Panc1 (cell line): Measurements from ENCODE around the gene C1QTNF1. TPM values are rescaled to one million over a fixed set of nuclear protein-coding genes. Genes with fewer than 3 reads are reported as not detected.

Experiments
- ATAC-seq: fragments of 200-7000 bp; cut with Tn5 transposase; 2 replicates; pipeline ENCODE4 v1.9.1; 2020; ENCODE audit warnings: mild to moderate bottlenecking, moderate library complexity
- BruUV-seq: library from RNA; stranded (reverse); fragments of 400-500 nt; replicated peaks from 2 replicates; lab custom pipeline; 2021; lab: Mats Ljungman, UMichigan
- CTCF ChIA-PET: fragments of 300-600 bp; sonication (Branson Sonifier 250); formaldehyde crosslinking; loops from one replicate; lab custom pipeline; 2022; ENCODE audit warnings: antibody characterized with exemption; lab: Charles Lee
- POLR2A ChIA-PET: fragments of 300-600 bp; sonication (Branson Sonifier 250); formaldehyde crosslinking; loops from one replicate; lab custom pipeline; 2022; ENCODE audit warnings: antibody characterized with exemption; lab: Charles Lee
- DNase-seq: peaks from one replicate; pipeline ENCODE4 v3.0.0-alpha.2; 2010; ENCODE audit warnings: low read depth, low spot score
- H3K27ac ChIP-seq: 2 replicates; pipeline ENCODE4 v1.5.1; 2011; ENCODE audit warnings: mild to moderate bottlenecking, low read length, inconsistent platforms
- H3K27me3 ChIP-seq: fragments of 200-500 bp; sonication (Bioruptor generic); 2 replicates; pipeline ENCODE4 v1.6.0; 2014; ENCODE audit warnings: low read length, inconsistent platforms; ENCODE audit not compliant: control insufficient read depth, insufficient read depth
- H3K36me3 ChIP-seq: fragments of 200-500 bp; sonication (Bioruptor generic); 2 replicates; pipeline ENCODE4 v1.5.1; 2014; ENCODE audit warnings: inconsistent platforms, mild to moderate bottlenecking, low read length, moderate library complexity; ENCODE audit not compliant: control insufficient read depth, insufficient read depth
- H3K4me1 ChIP-seq: 2 replicates; pipeline ENCODE4 v1.5.1; 2011; ENCODE audit warnings: inconsistent platforms, mild to moderate bottlenecking, low read length, moderate library complexity; ENCODE audit not compliant: control insufficient read depth, insufficient read depth
- H3K4me3 ChIP-seq, 2 experiments: 2 replicates each; pipeline ENCODE4 v1.5.1; 2011 to 2012; ENCODE audit warnings: low read depth in 2 of 2, low read length in 2 of 2, mild to moderate bottlenecking in 2 of 2, inconsistent platforms in 1 of 2, moderate library complexity in 1 of 2
- H3K9me3 ChIP-seq: fragments of 200-500 bp; sonication (Bioruptor generic); 2 replicates; pipeline ENCODE4 v1.5.1; 2014; ENCODE audit warnings: low read depth, mild to moderate bottlenecking, inconsistent platforms, low read length, moderate library complexity; ENCODE audit not compliant: control insufficient read depth, insufficient read depth
- POLR2AphosphoS5 ChIP-seq: IDR thresholded peaks from 2 replicates; pipeline ENCODE4 v1.6.1; 2012; ENCODE audit warnings: mild to moderate bottlenecking, low read depth, low read length, moderate library complexity
- SIN3A ChIP-seq: IDR thresholded peaks from 2 replicates; pipeline ENCODE4 v1.6.1; 2012; ENCODE audit warnings: low read depth, mild to moderate bottlenecking, low read length, moderate library complexity, borderline replicate concordance; ENCODE audit not compliant: insufficient read depth
- TCF7L2 ChIP-seq: IDR thresholded peaks from 2 replicates; pipeline ENCODE4 v1.6.1; 2011; ENCODE audit warnings: mild to moderate bottlenecking, low read depth, low read length, inconsistent platforms
- in situ Hi-C: cut with HindIII; loops from 2 replicates; pipeline ENCODE4 v1.10.0; 2016; ENCODE audit warnings: low sequenced_read_pairs, low pct_unique_long_range_greater_than_20kb
- intact Hi-C: fragments of 100-400 bp; cut with micrococcal nuclease; formaldehyde crosslinking; loops from one replicate; pipeline ENCODE4 v1.10.0; 2022; ENCODE audit not compliant: unreplicated experiment
- total RNA-seq: library from RNA; stranded (reverse); gene quantifications from one replicate; pipeline ENCODE4 v1.2.1, GENCODE V29; 2021; ENCODE audit not compliant: unreplicated experiment
- TF ChIP-seq, protein P1 (sequence below): fragments of 450-650 bp; IDR thresholded peaks from 2 replicates; pipeline ENCODE4 v1.5.1; 2017; ENCODE audit warnings: mild to moderate bottlenecking
- TF ChIP-seq, protein P2 (sequence below), 2 experiments: IDR thresholded peaks; 2 replicates each; pipeline ENCODE4 v1.6.1; 2011 to 2012; ENCODE audit warnings: low read depth in 2 of 2, control low read depth in 1 of 2, low read length in 1 of 2, mild to moderate bottlenecking in 1 of 2, moderate library complexity in 1 of 2; ENCODE audit not compliant: insufficient read depth in 1 of 2

C1QTNF1 gene
- total RNA-seq, 1 experiment from 2014 or later: 1.5 TPM

DNA sequence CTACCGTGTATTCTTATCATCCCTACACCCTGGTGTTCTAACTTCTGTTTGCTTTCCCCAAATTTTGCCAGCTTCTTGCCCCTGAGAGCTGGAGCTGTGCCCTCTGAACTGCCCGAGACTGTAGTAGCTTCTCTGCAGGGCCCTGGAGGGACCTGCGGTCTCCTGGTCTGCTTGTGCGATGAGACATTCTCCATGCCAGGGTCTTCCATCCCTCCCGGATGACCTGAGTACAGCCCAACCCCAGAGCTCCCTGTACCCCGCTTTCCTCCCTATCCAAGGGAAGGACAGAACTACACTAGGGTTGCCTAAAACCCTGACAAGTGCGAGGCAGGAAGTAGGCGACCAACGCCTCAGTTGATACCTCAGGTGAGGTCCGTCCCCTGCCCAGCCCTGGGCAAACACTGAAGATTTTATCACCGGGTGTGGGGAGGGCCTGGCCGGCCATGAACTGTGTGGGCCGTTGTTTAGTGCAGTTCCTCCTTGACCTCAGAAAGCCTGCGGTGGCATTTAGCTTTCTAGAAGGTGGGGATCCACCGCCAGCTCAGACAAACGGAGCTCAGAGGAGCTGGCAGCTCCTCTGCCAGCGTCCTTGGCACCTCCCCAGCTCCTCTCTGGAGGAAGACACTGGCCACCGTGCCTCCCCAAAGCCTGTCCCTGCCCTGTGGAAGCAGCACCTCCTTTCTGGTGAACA, 28.1 kb upstream of the C1QTNF1 start:
- BruUV-seq: no TSS peak
- H3K27me3 ChIP-seq: no peaks in the 10 kb centered on the region
- no peak overlapping the region for H3K27ac ChIP-seq
- in situ Hi-C loops (no loop called here), intact Hi-C loops (no loop called here)
- ChIA-PET POLR2A (no interaction called here), CTCF (interaction anchor here (0.6 kb wide), 1 partner anchor 63 kb away, joined by 3 read pairs; no protein-coding TSS in a partner anchor)
- no peaks in the 10 kb centered on the region for H3K9me3 ChIP-seq
- TF ChIP-seq SIN3A: no peak
- TF ChIP-seq POLR2AphosphoS5: no peak
- TF ChIP-seq, protein P1, sequence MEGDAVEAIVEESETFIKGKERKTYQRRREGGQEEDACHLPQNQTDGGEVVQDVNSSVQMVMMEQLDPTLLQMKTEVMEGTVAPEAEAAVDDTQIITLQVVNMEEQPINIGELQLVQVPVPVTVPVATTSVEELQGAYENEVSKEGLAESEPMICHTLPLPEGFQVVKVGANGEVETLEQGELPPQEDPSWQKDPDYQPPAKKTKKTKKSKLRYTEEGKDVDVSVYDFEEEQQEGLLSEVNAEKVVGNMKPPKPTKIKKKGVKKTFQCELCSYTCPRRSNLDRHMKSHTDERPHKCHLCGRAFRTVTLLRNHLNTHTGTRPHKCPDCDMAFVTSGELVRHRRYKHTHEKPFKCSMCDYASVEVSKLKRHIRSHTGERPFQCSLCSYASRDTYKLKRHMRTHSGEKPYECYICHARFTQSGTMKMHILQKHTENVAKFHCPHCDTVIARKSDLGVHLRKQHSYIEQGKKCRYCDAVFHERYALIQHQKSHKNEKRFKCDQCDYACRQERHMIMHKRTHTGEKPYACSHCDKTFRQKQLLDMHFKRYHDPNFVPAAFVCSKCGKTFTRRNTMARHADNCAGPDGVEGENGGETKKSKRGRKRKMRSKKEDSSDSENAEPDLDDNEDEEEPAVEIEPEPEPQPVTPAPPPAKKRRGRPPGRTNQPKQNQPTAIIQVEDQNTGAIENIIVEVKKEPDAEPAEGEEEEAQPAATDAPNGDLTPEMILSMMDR: no peak
- TF ChIP-seq, protein P2, sequence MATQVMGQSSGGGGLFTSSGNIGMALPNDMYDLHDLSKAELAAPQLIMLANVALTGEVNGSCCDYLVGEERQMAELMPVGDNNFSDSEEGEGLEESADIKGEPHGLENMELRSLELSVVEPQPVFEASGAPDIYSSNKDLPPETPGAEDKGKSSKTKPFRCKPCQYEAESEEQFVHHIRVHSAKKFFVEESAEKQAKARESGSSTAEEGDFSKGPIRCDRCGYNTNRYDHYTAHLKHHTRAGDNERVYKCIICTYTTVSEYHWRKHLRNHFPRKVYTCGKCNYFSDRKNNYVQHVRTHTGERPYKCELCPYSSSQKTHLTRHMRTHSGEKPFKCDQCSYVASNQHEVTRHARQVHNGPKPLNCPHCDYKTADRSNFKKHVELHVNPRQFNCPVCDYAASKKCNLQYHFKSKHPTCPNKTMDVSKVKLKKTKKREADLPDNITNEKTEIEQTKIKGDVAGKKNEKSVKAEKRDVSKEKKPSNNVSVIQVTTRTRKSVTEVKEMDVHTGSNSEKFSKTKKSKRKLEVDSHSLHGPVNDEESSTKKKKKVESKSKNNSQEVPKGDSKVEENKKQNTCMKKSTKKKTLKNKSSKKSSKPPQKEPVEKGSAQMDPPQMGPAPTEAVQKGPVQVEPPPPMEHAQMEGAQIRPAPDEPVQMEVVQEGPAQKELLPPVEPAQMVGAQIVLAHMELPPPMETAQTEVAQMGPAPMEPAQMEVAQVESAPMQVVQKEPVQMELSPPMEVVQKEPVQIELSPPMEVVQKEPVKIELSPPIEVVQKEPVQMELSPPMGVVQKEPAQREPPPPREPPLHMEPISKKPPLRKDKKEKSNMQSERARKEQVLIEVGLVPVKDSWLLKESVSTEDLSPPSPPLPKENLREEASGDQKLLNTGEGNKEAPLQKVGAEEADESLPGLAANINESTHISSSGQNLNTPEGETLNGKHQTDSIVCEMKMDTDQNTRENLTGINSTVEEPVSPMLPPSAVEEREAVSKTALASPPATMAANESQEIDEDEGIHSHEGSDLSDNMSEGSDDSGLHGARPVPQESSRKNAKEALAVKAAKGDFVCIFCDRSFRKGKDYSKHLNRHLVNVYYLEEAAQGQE (IDR thresholded peaks at IDR 0.05; ENCODE audit: insufficient read depth in 1 of 2, low read depth in 2 of 2, low read length in 1 of 2): no peak
- TF ChIP-seq TCF7L2: no peak
- H3K36me3 ChIP-seq: peaks cover 12% of the 10 kb centered on the region
- DNase-seq: no peak
- ATAC-seq: no peak
- H3K4me1 ChIP-seq: no peaks in the 10 kb centered on the region
- H3K4me3 ChIP-seq: no peak overlapping the region

DNA sequence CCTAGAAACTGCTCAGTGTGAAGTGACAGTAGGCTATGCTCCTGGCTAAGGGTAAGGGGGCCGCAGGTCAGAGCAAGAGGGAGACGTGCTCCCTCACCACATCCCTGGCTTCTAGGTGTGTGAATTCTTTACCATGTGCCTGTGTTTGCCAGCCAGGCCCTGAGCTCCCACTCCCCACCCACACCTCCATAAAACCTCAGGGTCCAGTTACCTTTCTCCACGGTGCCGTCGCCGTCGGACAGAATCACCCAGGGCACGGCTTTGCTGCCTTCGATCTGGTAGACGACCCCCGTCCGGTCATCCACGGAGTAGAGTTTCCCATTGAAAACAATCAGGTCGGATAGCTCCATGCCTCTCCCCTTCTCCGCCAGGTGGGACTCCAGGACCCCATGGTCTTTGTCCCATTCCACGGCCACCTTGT, 27.2 kb upstream of the C1QTNF1 start:
- Histone ChIP-seq H3K9me3 (no peaks in the 10 kb centered on the region), H3K27me3 (no peaks in the 10 kb centered on the region), H3K27ac (no peak overlapping the region), H3K4me3 (no peak overlapping the region), H3K4me1 (no peaks in the 10 kb centered on the region), H3K36me3 (peaks cover 12% of the 10 kb centered on the region)
- in situ Hi-C loops (no loop called here), intact Hi-C loops (no loop called here)
- TF ChIP-seq TCF7L2 (no peak), POLR2AphosphoS5 (no peak), SIN3A (no peak)
- TF ChIP-seq, protein P1: no peak
- TF ChIP-seq, protein P2 (IDR thresholded peaks at IDR 0.05; ENCODE audit: insufficient read depth in 1 of 2, low read depth in 2 of 2, low read length in 1 of 2): no peak
- BruUV-seq: no TSS peak
- no peak for DNase-seq
- ChIA-PET CTCF (no interaction called here), POLR2A (interaction anchor here (0.7 kb wide), 1 partner anchor 770 kb away, joined by 3 read pairs; no protein-coding TSS in a partner anchor)
- no peak for ATAC-seq
